HG03139 (cell line): Measurements from ENCODE around the gene CCDC148.
"Not testable (repeated sequence)": the region's sequence is repeated elsewhere in the genome, so short reads cannot be mapped to it uniquely, and the experiment has no call there.

Experiments used
- ATAC-seq: cut with Tn5 transposase; IDR thresholded peaks from one replicate; pipeline ENCODE4 v1.9.1; 2021; ENCODE audit not compliant: unreplicated experiment

CCDC148 gene

DNA sequence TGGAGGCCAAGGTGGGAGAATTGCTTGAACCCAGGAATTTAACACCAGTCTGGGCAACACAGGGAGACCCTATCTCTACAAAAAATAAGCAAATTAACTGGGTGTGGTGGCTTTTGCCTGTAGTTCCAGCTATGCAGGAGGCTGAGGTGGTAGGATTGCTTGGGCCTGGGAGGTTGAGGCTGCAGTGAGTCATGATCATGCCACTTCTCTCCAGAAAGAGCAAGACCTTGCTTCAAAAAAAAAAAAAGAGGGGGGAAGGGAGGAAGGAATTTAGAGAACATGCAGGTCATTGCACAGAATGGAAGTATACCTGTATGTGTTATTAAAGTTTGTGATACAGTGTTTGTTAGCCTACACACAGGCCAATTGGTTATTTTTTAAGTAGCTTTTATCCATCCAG lies 26.0 kb upstream of the CCDC148 start:
- no peak for ATAC-seq

GRCh38 chr2:158481116-158481515 lies 24.6 kb upstream of the CCDC148 start:
- no peak for ATAC-seq

DNA sequence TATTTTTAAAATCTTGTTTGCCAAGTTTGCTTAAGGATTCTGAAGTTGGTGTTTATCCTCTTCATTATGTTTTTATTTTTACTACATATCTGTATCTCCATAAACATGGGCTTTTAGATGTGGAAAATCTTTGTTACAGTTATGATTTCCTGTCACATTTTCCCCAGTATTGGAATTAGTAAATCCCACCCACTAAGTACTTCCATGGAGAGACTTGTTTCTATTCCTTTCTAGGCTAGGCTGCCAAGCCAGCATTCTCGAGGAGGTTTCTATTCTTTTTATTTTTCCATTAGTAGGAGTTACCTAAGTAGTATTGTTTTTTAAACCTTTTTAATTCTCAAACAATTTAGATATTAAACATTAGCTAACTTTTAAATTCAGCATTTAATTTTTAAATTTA lies 22.3 kb upstream of the CCDC148 start:
- ATAC-seq = no peak

DNA sequence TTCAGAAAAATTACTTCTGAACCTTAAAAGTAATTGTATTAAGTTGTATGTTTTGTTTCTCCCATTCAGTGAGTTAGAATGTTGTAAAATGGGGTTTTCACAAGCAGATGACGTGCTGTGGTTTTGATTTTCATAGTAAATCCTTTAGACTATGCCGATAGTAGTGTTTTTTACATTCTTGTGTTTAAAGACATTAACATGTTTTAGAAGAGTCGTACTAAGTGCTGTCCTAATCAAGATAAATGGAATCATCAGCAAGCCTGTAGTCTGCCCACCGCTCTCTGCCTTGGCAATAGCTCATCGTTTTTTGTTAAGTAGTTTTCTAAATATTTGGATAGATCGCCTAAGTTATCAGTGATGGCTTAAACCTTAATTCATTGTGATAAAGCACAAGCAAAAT lies 21.7 kb upstream of the CCDC148 start:
- no peak for ATAC-seq

- no peak for ATAC-seq
Observed at GRCh38 chr2:158477202-158477601, 20.6 kb upstream of the CCDC148 start.

DNA sequence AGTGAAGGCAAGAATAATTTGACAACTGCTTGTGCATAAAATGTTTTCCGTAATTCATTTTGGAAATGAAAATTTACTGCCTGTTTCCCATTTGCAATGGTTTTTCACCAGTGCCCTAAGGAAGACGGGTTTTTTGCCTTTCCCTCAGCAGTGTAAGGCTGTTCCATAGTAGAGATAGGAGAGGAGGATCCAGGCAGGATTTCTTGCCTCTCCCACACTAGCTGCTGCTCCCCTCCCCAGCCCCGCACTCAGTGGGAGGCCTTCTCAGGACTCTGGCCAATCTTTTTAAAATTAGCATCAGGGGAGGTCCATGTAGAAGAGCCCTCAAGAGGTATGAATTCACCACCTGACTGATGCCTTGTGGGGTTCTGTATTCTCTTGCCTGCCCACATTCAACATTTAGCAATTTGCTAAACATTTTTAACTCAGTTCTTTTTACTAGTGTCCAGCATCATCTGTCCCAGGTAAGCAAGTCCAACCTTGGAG lies 18.0 kb upstream of the CCDC148 start:
- not testable (repeated sequence) for ATAC-seq

DNA sequence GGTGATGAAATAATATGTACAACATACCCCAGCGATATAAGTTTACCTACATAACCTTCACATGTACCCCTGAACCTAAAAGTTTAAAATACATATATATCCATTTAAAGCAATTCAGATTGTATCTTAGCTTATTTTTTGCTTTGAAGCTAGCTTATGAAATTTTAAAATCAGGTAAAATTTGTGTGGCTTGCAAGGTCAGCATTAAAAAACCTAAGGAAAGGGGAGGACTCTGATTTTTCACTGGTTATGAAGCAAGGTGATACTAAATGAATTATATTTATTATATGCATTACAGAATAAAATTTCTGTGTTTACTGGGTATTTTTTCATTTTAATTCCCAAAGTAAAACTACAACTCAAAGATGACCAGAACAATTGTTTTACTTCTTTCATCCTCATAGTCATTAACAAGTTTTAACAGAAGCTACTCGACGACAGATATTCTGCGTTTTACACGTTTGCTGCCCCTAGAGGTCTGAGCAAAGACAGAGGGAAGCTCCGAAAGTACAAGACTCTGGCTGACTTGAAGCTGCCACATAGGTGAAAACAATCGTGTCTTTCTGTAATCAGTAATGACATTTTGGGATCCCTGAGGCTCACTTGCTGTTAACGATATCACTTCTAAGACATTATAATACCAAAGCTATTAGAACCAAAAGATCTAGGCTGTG lies 17.3 kb upstream of the CCDC148 start:
- ATAC-seq = no peak

DNA sequence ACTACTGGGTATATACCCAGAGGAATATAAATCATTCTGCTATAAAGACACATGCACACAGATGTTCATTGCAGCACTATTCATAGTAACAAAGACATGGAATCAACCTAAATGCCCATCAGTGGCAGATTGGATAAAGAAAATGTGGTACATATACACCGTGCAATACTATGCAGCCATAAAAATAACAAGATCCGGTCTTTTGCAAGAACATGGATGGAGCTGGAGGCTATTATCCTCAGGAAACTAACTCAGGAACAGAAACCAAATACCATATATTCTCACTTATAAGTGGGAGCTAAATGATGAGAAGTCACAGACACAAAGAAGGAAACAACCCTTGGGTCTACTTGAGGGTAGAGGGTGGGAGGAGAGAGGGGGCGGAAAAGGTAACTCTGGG lies 16.7 kb upstream of the CCDC148 start:
- ATAC-seq = not testable (repeated sequence)

- ATAC-seq = not testable (repeated sequence)
Observed at GRCh38 chr2:158472829-158473228, 16.3 kb upstream of the CCDC148 start.

GRCh38 chr2:158467248-158467647 lies 10.7 kb upstream of the CCDC148 start:
- ATAC-seq = no peak

GRCh38 chr2:158464426-158465281 lies 8.1 kb upstream of the CCDC148 start:
- ATAC-seq = peak; percentile 59

- no peak for ATAC-seq
Observed at GRCh38 chr2:158463496-158464095, 7.0 kb upstream of the CCDC148 start.

DNA sequence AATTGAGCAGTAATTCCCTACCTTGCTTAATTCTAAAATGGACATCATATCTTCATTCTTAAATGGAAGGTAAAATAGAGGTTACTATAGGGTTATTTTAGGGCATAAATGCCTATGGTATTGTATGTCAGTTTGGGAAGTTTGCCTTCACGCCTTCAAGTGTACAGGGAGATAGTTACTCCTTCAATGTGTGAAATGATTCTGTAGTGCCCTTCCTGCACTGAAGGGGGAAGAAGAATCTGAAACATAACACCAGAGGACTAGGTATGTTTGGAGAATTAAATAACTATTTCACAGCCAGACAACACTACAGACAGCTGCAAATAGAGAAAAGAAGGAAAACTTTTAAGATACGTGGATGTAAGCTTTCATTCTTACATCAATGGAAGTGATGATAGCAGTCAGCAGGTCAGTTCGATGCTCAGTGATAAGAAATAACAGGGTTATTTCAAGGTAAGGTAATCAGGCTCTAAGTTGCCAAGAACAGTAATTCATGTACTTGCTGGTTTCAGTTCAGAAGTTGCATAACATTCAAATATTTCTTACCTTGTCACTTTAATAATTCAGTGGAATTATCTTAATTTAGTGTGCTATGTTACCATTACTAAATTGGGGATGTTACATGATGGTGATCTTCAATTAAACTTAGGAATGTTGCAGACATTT lies 4.2 kb upstream of the CCDC148 start:
- no peak for ATAC-seq

- no peak for ATAC-seq
Observed at GRCh38 chr2:158459161-158460003, 2.8 kb upstream of the CCDC148 start.

DNA sequence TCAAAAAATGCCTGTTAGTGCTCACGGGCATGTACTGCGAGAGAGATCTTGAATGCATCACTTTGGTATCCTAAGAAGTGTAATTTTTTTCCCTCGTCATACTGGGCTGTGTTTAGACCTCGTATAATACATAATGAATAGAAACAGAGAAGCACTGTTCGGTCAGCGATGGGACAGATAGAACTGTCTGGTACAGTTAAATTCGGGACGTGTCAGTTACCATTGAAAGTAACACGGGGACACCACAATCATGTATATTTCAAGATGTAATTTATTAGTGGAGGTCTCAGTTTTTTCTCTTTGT lies 2.0 kb upstream of the CCDC148 start:
- ATAC-seq = no peak

DNA sequence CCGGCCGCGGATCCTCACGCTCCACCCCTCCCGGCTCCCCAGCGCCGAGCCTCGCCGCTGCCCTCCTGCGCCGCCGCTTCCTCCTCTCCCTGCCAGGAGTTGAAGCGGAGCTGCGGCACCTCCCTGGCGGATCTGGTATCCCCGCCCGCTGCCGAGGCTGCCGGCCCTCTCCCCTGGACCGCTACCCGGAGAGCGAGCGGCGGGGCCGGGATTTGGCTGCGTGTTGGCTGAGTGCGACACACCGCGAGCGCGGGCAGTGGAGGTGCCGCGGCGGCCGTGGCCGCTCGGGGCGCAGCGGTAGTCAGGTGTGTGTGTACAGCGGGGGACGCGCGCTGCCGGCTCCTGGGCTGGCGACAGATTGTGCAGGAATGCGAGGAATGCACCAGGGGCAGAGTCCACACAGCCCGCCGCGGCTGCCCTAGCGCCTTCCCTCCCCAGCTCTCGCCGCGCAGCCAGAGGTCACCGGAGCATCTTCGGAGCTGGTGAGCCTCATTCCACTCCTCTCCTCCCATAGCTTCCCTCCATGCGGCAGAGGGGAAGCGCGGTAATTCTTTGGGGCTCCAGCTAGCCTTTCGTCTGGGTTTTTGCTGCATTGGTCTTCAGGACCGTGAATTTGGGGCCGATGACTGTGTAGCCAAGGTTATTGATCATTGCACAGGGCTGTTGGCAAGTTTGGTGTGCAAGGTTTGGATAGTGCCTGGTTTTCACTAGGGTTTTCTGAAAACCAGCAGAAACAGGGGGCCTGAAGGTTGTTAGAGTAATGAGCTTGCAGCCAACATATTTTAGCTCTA lies 1.5 kb upstream of the CCDC148 start:
- peak; percentile 48 for ATAC-seq

DNA sequence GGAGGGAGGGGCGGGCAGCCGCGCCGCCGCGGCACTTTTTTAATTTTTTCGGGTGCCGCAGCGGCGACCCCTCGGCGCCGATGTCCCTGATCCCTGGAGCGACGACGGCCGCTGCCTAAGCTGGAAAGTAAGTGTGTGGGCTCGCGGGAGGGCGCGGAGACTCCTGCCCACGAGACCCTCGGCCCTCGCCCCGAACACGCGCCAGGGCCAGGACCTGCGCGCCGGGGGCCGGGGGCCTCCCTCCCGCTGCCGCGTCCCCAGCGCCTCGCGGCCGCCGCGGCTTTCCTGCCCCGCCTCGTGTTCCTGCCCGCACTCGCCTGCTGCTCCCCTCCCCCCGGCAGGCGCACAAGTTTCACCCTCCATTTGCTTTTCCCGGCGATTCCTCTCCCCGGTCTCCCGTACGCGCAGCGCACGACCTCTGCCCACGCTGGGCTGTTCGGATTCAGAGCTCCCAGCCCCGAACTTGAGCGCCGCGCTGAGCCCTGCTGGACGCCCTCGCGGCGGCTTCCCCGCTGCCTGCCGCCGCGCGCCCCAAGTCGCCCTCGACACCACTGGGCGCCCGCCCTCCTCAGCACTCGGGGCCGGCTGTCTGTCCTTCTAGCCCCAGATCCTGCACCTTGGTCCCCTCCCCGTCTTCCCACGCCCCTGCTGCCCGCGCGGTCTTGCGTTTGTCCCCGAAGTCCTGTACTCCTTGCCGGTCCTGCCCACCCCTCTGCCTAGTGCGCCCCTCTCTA lies 706 bp upstream of the CCDC148 start:
- peak; percentile 27 for ATAC-seq

DNA sequence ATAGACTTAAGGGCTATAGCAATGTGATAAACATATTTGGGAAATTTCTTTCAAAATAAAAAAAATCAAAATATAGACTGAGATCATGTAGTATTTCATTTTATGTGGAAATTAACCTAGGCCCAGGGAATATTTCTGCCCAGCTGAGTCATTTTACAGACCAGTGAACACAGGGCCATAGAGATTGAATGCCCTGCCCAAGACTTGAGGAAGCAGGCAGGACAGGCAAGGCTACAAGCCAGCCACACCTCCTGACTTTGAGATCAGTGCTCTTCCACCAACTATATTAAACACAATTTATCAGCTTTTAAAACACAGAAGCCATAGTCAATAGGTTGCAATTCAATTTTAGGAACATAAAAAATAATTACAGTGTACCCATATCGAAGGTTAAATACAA lies 12.9 kb downstream of the CCDC148 start:
- no peak for ATAC-seq

DNA sequence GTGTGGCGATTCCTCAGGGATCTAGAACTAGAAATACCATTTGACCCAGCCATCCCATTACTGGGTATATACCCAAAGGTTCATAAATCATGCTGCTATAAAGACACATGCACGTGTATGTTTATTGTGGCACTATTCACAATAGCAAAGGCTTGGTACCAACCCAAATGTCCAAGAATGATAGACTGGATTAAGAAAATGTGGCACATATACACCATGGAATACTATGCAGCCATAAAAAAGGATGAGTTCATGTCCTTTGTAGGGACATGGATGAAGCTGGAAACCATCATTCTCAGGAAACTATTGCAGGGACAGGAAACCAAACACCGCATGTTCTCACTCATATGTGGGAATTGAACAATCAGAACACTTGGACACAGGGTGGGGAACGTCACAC lies 17.5 kb downstream of the CCDC148 start:
- not testable (repeated sequence) for ATAC-seq
